Endodermal cell (in vitro differentiated cells): Measurements from ENCODE around the gene SBNO2. TPM values are rescaled to one million over a fixed set of nuclear protein-coding genes. Genes with fewer than 3 reads are reported as not detected.

Source experiments
- DNase-seq: peaks from one replicate; pipeline ENCODE4 v3.0.0-alpha.2; 2017
- H3K27ac ChIP-seq: 2 replicates; pipeline ENCODE4 v1.5.1; 2013; ENCODE audit warnings: mild to moderate bottlenecking, low read depth, low read length, moderate library complexity
- H3K27me3 ChIP-seq: 2 replicates; pipeline ENCODE4 v1.6.1; 2013; ENCODE audit warnings: mild to moderate bottlenecking, low read length, moderate library complexity; ENCODE audit not compliant: insufficient read depth, control insufficient read depth, poor library complexity, severe bottlenecking
- H3K36me3 ChIP-seq: 2 replicates; pipeline ENCODE4 v1.7.0; 2013; ENCODE audit warnings: mild to moderate bottlenecking, low read length, moderate library complexity; ENCODE audit not compliant: control insufficient read depth, insufficient read depth
- H3K4me1 ChIP-seq: one replicate; pipeline ENCODE4 v1.7.0; 2013; ENCODE audit warnings: low read length; ENCODE audit not compliant: control insufficient read depth, insufficient read depth
- H3K4me3 ChIP-seq: 2 replicates; pipeline ENCODE4 v1.5.1; 2013; ENCODE audit warnings: mild to moderate bottlenecking, low read length, moderate library complexity
- H3K9ac ChIP-seq: 2 replicates; pipeline ENCODE4 v1.6.1; 2013; ENCODE audit warnings: mild to moderate bottlenecking, low read length, moderate library complexity; ENCODE audit not compliant: poor library complexity, severe bottlenecking; ENCODE audit errors: extremely low read depth
- H3K9me3 ChIP-seq: 2 replicates; pipeline ENCODE4 v1.6.1; 2013; ENCODE audit warnings: mild to moderate bottlenecking, low read length, moderate library complexity; ENCODE audit not compliant: control insufficient read depth
- H3K27ac Mint-ChIP-seq: 2 replicates; pipeline ENCODE4 v1.8.0; 2020; ENCODE audit warnings: mixed read lengths
- H3K27me3 Mint-ChIP-seq: 2 replicates; pipeline ENCODE4 v1.8.0; 2021; ENCODE audit warnings: mild to moderate bottlenecking, mixed read lengths; ENCODE audit not compliant: insufficient read depth
- H3K36me3 Mint-ChIP-seq: 2 replicates; pipeline ENCODE4 v1.8.0; 2020; ENCODE audit warnings: low read depth, mixed read lengths
- H3K4me1 Mint-ChIP-seq: 2 replicates; pipeline ENCODE4 v1.8.0; 2020; ENCODE audit warnings: mixed read lengths
- H3K4me3 Mint-ChIP-seq: 2 replicates; pipeline ENCODE4 v1.8.0; 2020; ENCODE audit warnings: mild to moderate bottlenecking, moderate library complexity, mixed read lengths
- H3K9me3 Mint-ChIP-seq: 2 replicates; pipeline ENCODE4 v1.8.0; 2020; ENCODE audit warnings: mild to moderate bottlenecking, mixed read lengths
- WGBS, 2 experiments: methylation state at CpG; one replicate each; pipeline versions ENCODE4 v1.1.5 to v1.1.7; 2013; ENCODE audit warnings: missing lambda C conversion rate in 2 of 2, mixed read lengths in 1 of 2; ENCODE audit not compliant: insufficient coverage in 1 of 2, insufficient read length in 1 of 2; 5-methylcytosine and 5-hydroxymethylcytosine counted together
- total RNA-seq, 2 donors: library from RNA; stranded (reverse); fragmentation: NEBNext Ultra II Directional in 1 of 2; extraction: Animal tissue kit (Norgen Biotek cat#: 25700) in 1 of 2; gene quantifications; 2 replicates in 1 of 2; 3 replicates in 1 of 2; pipeline ENCODE4 v1.2.1, GENCODE V29; 2021
- TF ChIP-seq, protein P1 (sequence below): fragments of 200-600 bp; sonication (generic); conservative IDR thresholded peaks from 2 replicates; pipeline ENCODE4 v1.5.0; 2021; ENCODE audit warnings: antibody characterized with exemption, mild to moderate bottlenecking

SBNO2 gene
- total RNA-seq, 2 donors from 2014 or later = 43.3 to 50.4 TPM

DNA sequence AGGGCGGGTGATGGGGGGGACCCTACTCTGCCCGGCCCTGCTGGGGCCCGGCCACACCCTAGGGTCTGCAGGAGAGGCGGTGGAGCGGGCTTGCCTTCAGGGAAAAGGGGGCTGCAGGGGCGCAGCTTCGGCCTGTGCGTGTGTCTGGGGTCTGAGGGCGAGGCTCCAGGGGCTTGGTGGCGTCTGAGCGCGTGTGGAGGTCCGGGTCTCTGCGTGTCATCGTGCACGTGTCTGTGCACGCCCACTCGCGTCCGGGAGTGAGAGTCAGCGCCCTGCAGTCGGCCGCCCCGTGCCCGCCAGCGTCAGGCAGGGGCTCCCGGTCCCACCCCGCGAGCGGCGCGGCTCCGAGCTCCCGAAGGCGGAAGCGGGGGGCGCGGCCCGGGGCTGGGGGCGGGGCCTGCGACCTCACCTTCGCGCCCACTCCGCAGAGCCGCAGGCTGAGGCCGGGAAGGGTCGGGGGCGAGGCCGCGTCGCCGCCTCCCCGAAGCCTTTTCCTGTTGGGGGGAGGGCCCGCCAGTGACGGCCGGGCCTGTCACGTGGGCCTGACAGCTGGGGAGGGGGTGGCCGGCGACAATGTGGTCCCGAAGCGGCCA is 107.2 kb downstream of the SBNO2 start, which contains the start of gene ARHGAP45:
Gene ARHGAP45, plus strand, starts transcription at position 420 of the 593 bp plus-strand sequence. CDS start 239 bp downstream, outside the sequence.
- no peaks in the 10 kb centered on the region for H3K9me3 Mint-ChIP-seq
- peaks cover 72% of the 10 kb centered on the region for H3K27me3 ChIP-seq
- peak within 1 kb of the TSS; percentile 23 for H3K4me3 Mint-ChIP-seq
- WGBS, 2 experiments = 14 to 30% methylated on average over 17 to 61 of the region's 61 CpGs
- TF ChIP-seq, protein P1, sequence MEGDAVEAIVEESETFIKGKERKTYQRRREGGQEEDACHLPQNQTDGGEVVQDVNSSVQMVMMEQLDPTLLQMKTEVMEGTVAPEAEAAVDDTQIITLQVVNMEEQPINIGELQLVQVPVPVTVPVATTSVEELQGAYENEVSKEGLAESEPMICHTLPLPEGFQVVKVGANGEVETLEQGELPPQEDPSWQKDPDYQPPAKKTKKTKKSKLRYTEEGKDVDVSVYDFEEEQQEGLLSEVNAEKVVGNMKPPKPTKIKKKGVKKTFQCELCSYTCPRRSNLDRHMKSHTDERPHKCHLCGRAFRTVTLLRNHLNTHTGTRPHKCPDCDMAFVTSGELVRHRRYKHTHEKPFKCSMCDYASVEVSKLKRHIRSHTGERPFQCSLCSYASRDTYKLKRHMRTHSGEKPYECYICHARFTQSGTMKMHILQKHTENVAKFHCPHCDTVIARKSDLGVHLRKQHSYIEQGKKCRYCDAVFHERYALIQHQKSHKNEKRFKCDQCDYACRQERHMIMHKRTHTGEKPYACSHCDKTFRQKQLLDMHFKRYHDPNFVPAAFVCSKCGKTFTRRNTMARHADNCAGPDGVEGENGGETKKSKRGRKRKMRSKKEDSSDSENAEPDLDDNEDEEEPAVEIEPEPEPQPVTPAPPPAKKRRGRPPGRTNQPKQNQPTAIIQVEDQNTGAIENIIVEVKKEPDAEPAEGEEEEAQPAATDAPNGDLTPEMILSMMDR = no peak
- no peaks in the 10 kb centered on the region for H3K9me3 ChIP-seq
- H3K4me1 ChIP-seq = peaks cover 5% of the 10 kb centered on the region
- H3K27ac Mint-ChIP-seq = no peak within 1 kb of the TSS
- H3K27ac ChIP-seq = no peak within 1 kb of the TSS
- no peaks in the 10 kb centered on the region for H3K36me3 Mint-ChIP-seq
- H3K4me3 ChIP-seq = no peak within 1 kb of the TSS
- peaks cover 5% of the 10 kb centered on the region for H3K4me1 Mint-ChIP-seq
- H3K27me3 Mint-ChIP-seq = peaks cover 51% of the 10 kb centered on the region
- H3K36me3 ChIP-seq = no peaks in the 10 kb centered on the region
- H3K9ac ChIP-seq = peak within 1 kb of the TSS; percentile 25
- peak; percentile 78 for DNase-seq

DNA sequence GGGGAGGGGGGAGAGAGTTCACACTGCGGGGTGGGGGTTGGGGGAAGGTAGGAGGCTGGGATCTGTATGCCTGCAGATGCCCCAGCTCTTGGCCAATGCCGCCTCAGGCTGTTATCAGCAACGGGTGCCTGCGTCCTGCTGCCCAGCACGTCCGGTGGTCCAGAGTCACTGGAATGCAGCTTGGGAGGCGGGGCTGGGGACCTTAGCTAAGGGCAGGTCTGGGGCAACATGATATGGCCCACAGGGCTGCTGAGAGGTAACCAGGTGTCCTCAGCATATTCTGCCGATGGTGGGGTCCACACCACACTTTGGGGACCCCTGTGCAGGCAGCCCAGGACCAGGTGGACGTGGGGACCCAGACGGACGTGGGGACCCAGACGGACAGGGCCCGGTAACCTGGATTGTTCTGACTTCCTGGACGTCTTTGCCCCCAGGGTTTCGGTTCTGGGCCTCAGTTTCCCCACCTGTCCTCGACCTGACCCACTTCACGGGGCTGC is 107.8 kb downstream of the SBNO2 start:
- no peaks in the 10 kb centered on the region for H3K36me3 ChIP-seq
- Mint-ChIP-seq H3K4me3 (peak overlapping the region; percentile 23), H3K27me3 (peaks cover 47% of the 10 kb centered on the region), H3K27ac (no peak overlapping the region), H3K4me1 (peaks cover 5% of the 10 kb centered on the region), H3K36me3 (no peaks in the 10 kb centered on the region), H3K9me3 (no peaks in the 10 kb centered on the region)
- no peak overlapping the region for H3K4me3 ChIP-seq
- H3K9me3 ChIP-seq = no peaks in the 10 kb centered on the region
- no peak overlapping the region for H3K9ac ChIP-seq
- 69 to 74% methylated on average over 11 to 17 of the region's 17 CpGs for WGBS, 2 experiments
- peaks cover 67% of the 10 kb centered on the region for H3K27me3 ChIP-seq
- H3K27ac ChIP-seq = no peak overlapping the region
- peak; percentile 79 for DNase-seq
- peaks cover 5% of the 10 kb centered on the region for H3K4me1 ChIP-seq
- TF ChIP-seq, protein P1 = no peak

DNA sequence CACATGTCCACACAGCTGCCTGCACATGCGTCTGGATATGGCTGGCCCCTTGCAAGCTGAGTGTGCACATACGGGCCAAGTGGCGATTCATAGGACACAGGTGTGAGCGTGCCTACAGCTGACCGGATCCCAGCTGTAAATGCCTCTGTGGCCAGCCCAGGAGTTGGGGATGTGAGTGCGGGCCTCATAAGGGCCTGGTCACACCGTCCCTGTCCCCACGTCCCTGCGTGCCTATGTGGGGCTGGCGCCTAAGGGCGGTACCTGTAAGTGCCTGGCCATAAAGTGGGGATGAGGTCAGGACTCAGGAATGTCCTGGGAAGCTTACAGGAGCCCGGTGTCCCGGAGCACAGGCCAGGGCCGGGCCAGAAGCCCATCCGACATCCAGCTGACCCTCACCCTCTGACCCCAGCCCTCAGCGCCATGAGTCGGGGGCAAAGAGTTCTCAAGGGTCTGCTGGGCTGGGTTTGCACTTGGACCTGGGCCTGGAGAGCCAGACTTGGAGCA is 108.4 kb downstream of the SBNO2 start:
- peak overlapping the region; percentile 82 for H3K27ac Mint-ChIP-seq
- peaks cover 45% of the 10 kb centered on the region for H3K27me3 Mint-ChIP-seq
- H3K4me1 Mint-ChIP-seq = peaks cover 5% of the 10 kb centered on the region
- H3K36me3 ChIP-seq = no peaks in the 10 kb centered on the region
- no peak overlapping the region for H3K4me3 ChIP-seq
- H3K36me3 Mint-ChIP-seq = no peaks in the 10 kb centered on the region
- WGBS, 2 experiments = 75 to 79% methylated on average over 8 to 17 of the region's 17 CpGs
- H3K27ac ChIP-seq = no peak overlapping the region
- H3K9me3 Mint-ChIP-seq = no peaks in the 10 kb centered on the region
- TF ChIP-seq, protein P1 = no peak
- no peaks in the 10 kb centered on the region for H3K9me3 ChIP-seq
- H3K9ac ChIP-seq = peak overlapping the region; percentile 25
- DNase-seq = peak; percentile 81
- H3K27me3 ChIP-seq = peaks cover 62% of the 10 kb centered on the region
- peaks cover 5% of the 10 kb centered on the region for H3K4me1 ChIP-seq
- peak overlapping the region; percentile 23 for H3K4me3 Mint-ChIP-seq
